HL-60/S4 (cell line): ENCODE measurements around the gene PODXL.

Source experiments
- in situ Hi-C: fragments of 300-500 bp; cut with MboI; formaldehyde crosslinking; loops from 2 replicates; pipeline ENCODE4 v1.14.3; 2022; ENCODE audit warnings: low sequenced_read_pairs

Gene PODXL

GRCh38 chr7:131568510-131568909 is 12.1 kb upstream of the PODXL start:
- in situ Hi-C loops = no loop called here

- in situ Hi-C loops = no loop called here
These were observed 8.2 kb upstream of the PODXL start for GRCh38 chr7:131564640-131565039.

GRCh38 chr7:131563918-131564317 is 7.5 kb upstream of the PODXL start:
- in situ Hi-C loops = no loop called here

GRCh38 chr7:131562941-131563340 is 6.5 kb upstream of the PODXL start:
- in situ Hi-C loops = no loop called here

GRCh38 chr7:131560061-131560460 is 3.6 kb upstream of the PODXL start:
- in situ Hi-C loops = no loop called here

- in situ Hi-C loops = no loop called here
These were observed 1.4 kb upstream of the PODXL start for GRCh38 chr7:131557652-131558385.

GRCh38 chr7:131556909-131557651 is 652 bp upstream of the PODXL start:
- in situ Hi-C loops = no loop called here

GRCh38 chr7:131555552-131556052 is 826 bp downstream of the PODXL start:
- in situ Hi-C loops = no loop called here

GRCh38 chr7:131554880-131555516 is 1.4 kb downstream of the PODXL start:
- in situ Hi-C loops = no loop called here

GRCh38 chr7:131553931-131554330 is 2.5 kb downstream of the PODXL start:
- in situ Hi-C loops = no loop called here

- in situ Hi-C loops = no loop called here
These were observed 4.4 kb downstream of the PODXL start for GRCh38 chr7:131552053-131552452.

- in situ Hi-C loops = no loop called here
These were observed 5.6 kb downstream of the PODXL start for GRCh38 chr7:131550846-131551245.

- in situ Hi-C loops = no loop called here
These were observed 8.1 kb downstream of the PODXL start for GRCh38 chr7:131548371-131548770.

- in situ Hi-C loops = no loop called here
These were observed 8.8 kb downstream of the PODXL start for GRCh38 chr7:131547589-131547988.

- in situ Hi-C loops = no loop called here
These were observed 9.8 kb downstream of the PODXL start for GRCh38 chr7:131546583-131547141.

- in situ Hi-C loops = no loop called here
These were observed 10.3 kb downstream of the PODXL start for GRCh38 chr7:131546126-131546525.

GRCh38 chr7:131544449-131545301 is 11.8 kb downstream of the PODXL start:
- in situ Hi-C loops = no loop called here

- in situ Hi-C loops = no loop called here
These were observed 12.4 kb downstream of the PODXL start for GRCh38 chr7:131544021-131544420.

- in situ Hi-C loops = no loop called here
These were observed 13.1 kb downstream of the PODXL start for GRCh38 chr7:131543298-131543697.

- in situ Hi-C loops = no loop called here
These were observed 15.8 kb downstream of the PODXL start for GRCh38 chr7:131540491-131541162.
